GM12864 (cell line): ENCODE results near the gene PPP1R3F.

Source experiments
- DNase-seq: peaks from one replicate; pipeline ENCODE4 v3.0.0-alpha.2; 2011; ENCODE audit warnings: low read depth
- H3K4me3 ChIP-seq: 2 replicates; pipeline ENCODE4 v1.5.1; 2011; ENCODE audit warnings: mild to moderate bottlenecking, low read depth, low read length, control low read depth
- TF ChIP-seq, protein P1 (sequence below): IDR thresholded peaks from 2 replicates; pipeline ENCODE4 v1.5.1; 2011; ENCODE audit warnings: low read depth, mild to moderate bottlenecking, moderate library complexity, low read length, control low read depth, inconsistent platforms; ENCODE audit errors: missing control alignments

The PPP1R3F gene

GRCh38 chrX:49237060-49237459 lies 32.5 kb upstream of the PPP1R3F start:
- TF ChIP-seq, protein P1, sequence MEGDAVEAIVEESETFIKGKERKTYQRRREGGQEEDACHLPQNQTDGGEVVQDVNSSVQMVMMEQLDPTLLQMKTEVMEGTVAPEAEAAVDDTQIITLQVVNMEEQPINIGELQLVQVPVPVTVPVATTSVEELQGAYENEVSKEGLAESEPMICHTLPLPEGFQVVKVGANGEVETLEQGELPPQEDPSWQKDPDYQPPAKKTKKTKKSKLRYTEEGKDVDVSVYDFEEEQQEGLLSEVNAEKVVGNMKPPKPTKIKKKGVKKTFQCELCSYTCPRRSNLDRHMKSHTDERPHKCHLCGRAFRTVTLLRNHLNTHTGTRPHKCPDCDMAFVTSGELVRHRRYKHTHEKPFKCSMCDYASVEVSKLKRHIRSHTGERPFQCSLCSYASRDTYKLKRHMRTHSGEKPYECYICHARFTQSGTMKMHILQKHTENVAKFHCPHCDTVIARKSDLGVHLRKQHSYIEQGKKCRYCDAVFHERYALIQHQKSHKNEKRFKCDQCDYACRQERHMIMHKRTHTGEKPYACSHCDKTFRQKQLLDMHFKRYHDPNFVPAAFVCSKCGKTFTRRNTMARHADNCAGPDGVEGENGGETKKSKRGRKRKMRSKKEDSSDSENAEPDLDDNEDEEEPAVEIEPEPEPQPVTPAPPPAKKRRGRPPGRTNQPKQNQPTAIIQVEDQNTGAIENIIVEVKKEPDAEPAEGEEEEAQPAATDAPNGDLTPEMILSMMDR, result no peak
- DNase-seq, result no peak
- no peak overlapping the region for H3K4me3 ChIP-seq

- no peak for DNase-seq
- H3K4me3 ChIP-seq, result no peak overlapping the region
- TF ChIP-seq, protein P1, result no peak
Measured at GRCh38 chrX:49238735-49239134, 30.9 kb upstream of the PPP1R3F start.

DNA sequence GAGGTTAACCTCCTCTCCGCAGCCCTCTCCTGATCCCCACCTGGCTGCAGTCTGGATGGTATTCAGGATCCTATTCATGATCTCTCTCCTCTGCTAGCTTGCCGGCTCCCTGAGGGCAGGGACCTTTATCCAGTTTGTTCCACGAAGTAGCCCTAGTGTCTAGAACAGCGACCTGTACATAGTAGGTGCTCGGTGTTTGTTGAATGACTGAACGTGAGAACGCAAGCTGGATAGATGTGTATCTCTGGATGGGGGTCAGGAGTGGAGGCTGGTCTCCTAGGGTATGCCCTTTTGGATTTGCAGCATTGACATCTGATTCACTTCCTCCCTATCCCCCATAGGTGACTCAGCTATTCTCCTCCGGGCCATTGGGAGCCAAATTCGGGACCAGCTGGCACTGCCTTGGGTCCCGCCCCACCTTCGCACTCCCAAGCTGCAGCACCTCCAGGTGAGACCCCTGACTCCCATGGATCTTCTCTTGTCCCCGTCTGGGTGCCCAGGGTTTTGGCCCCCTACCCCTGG lies 27.0 kb upstream of the PPP1R3F start:
- no peak for DNase-seq
- TF ChIP-seq, protein P1, result no peak
- no peak overlapping the region for H3K4me3 ChIP-seq

- no peak for DNase-seq
- TF ChIP-seq, protein P1, result no peak
- H3K4me3 ChIP-seq, result no peak overlapping the region
Measured at GRCh38 chrX:49243166-49243565, 26.4 kb upstream of the PPP1R3F start.

GRCh38 chrX:49244207-49244606 lies 25.4 kb upstream of the PPP1R3F start:
- TF ChIP-seq, protein P1, result no peak
- DNase-seq, result no peak
- H3K4me3 ChIP-seq, result no peak overlapping the region

DNA sequence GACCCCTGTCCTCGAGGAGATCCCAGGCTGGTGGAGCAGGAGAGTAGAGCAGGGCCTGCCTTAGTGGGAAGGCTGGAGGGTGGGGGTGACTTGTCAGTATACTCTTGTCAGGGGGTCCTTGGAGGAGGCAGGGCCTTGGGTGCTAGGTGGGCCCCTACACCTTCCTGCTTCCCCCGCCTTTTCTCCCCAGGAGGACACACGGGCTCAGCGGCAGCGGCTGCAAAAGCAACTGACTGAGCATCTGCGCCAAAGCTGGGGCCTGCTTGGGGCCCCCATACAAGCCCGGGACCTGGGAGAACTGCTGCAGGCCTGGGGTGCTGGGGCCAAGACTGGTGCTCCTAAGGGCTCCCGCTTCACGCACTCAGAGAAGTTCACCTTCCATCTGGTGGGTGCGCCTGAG lies 23.1 kb upstream of the PPP1R3F start:
- TF ChIP-seq, protein P1, result no peak
- no peak for DNase-seq
- no peak overlapping the region for H3K4me3 ChIP-seq

DNA sequence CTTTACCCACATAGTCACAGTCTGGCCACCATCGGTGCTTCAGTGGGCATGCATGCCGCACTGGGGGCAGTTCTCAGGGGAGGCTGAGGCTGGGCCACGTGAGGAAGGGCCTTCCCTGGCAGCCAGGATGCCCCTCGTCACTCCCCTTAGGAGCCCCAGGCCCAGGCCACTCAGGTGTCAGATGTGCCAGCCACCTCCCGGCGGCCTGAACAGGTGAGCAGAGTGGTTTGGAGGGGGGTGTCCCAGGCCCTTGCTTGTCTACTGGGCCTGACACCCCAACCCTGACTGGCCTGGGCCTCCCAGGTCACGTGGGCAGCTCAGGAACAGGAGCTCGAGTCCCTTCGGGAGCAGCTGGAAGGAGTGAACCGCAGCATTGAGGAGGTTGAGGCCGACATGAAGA lies 22.2 kb upstream of the PPP1R3F start:
- TF ChIP-seq, protein P1, result no peak
- no peak for DNase-seq
- H3K4me3 ChIP-seq, result no peak overlapping the region
